WTC11 (cell line): ENCODE results near the gene CTIF. TPM values are rescaled to one million over a fixed set of nuclear protein-coding genes. Genes with fewer than 3 reads are reported as not detected.

Experiments used
- ATAC-seq: fragments of 200-7000 bp; cut with Tn5 transposase; 2 replicates; pipeline ENCODE4 v1.10.0; 2021; ENCODE audit warnings: mild to moderate bottlenecking, moderate library complexity
- CTCF ChIA-PET: fragments of 300-600 bp; sonication (Branson Sonifier 250); formaldehyde crosslinking; loops from one replicate; lab custom pipeline; 2021; ENCODE audit warnings: antibody characterized with exemption; lab: Charles Lee
- POLR2A ChIA-PET: fragments of 350-600 bp; sonication (Branson Sonifier 250); formaldehyde crosslinking; loops from one replicate; lab custom pipeline; 2021; ENCODE audit warnings: antibody characterized with exemption; lab: Charles Lee
- DNase-seq: peaks from one replicate; pipeline ENCODE4 v3.0.0; 2021; ENCODE audit warnings: low spot score
- H3K27ac Mint-ChIP-seq: 2 replicates; pipeline ENCODE4 v1.8.0; 2021; ENCODE audit warnings: mixed read lengths
- H3K27me3 Mint-ChIP-seq: 2 replicates; pipeline ENCODE4 v1.8.0; 2021; ENCODE audit warnings: low read depth, mild to moderate bottlenecking, moderate library complexity, mixed read lengths
- H3K36me3 Mint-ChIP-seq: 2 replicates; pipeline ENCODE4 v1.8.0; 2021; ENCODE audit warnings: mixed read lengths
- H3K4me1 Mint-ChIP-seq: 2 replicates; pipeline ENCODE4 v1.8.0; 2022; ENCODE audit warnings: mixed read lengths
- H3K4me3 Mint-ChIP-seq: 2 replicates; pipeline ENCODE4 v1.8.0; 2021; ENCODE audit warnings: mild to moderate bottlenecking, moderate library complexity, mixed read lengths
- H3K9me3 Mint-ChIP-seq: 2 replicates; pipeline ENCODE4 v1.8.0; 2021; ENCODE audit warnings: mixed read lengths
- ARID4B ChIP-seq: sonication (generic); formaldehyde crosslinking; IDR thresholded peaks from 2 replicates; pipeline ENCODE4 v1.8.0; 2023; ENCODE audit warnings: missing genetic modification reagents, mild to moderate bottlenecking, borderline replicate concordance
- E2F1 ChIP-seq: sonication (generic); formaldehyde crosslinking; IDR thresholded peaks from 2 replicates; pipeline ENCODE4 v1.8.0; 2022; ENCODE audit warnings: mild to moderate bottlenecking, missing genetic modification reagents
- FOXJ3 ChIP-seq: sonication (generic); formaldehyde crosslinking; IDR thresholded peaks from 2 replicates; pipeline ENCODE4 v1.9.0; 2021; ENCODE audit warnings: missing genetic modification reagents, mild to moderate bottlenecking, borderline replicate concordance
- JUN ChIP-seq: sonication (generic); formaldehyde crosslinking; IDR thresholded peaks from 2 replicates; pipeline ENCODE4 v1.8.0; 2023; ENCODE audit warnings: mild to moderate bottlenecking, missing genetic modification reagents
- NFE2L1 ChIP-seq: sonication (generic); formaldehyde crosslinking; IDR thresholded peaks from 2 replicates; pipeline ENCODE4 v1.8.1; 2023; ENCODE audit warnings: missing genetic modification reagents
- NR1H2 ChIP-seq: sonication (generic); formaldehyde crosslinking; IDR thresholded peaks from 2 replicates; pipeline ENCODE4 v1.9.0; 2021; ENCODE audit warnings: mild to moderate bottlenecking, moderate library complexity, missing genetic modification reagents
- PRRX2 ChIP-seq: fragments of 250-450 bp; sonication (Bioruptor Pico); IDR thresholded peaks from 2 replicates; pipeline ENCODE4 v1.8.0; 2021; ENCODE audit warnings: mild to moderate bottlenecking
- RELA ChIP-seq: sonication (generic); formaldehyde crosslinking; IDR thresholded peaks from 2 replicates; pipeline ENCODE4 v1.8.1; 2022; ENCODE audit warnings: missing genetic modification reagents, mild to moderate bottlenecking, borderline replicate concordance
- SMAD4 ChIP-seq: sonication (generic); formaldehyde crosslinking; IDR thresholded peaks from 2 replicates; pipeline ENCODE4 v1.8.0; 2022; ENCODE audit warnings: mild to moderate bottlenecking, missing genetic modification reagents
- SOX15 ChIP-seq: fragments of 250-450 bp; sonication (Bioruptor Pico); IDR thresholded peaks from 2 replicates; pipeline ENCODE4 v1.9.0; 2021; ENCODE audit warnings: mild to moderate bottlenecking
- USF2 ChIP-seq: sonication (generic); formaldehyde crosslinking; IDR thresholded peaks from 2 replicates; pipeline ENCODE4 v1.8.1; 2023; ENCODE audit warnings: mild to moderate bottlenecking, missing genetic modification reagents, moderate library complexity
- ZNF416 ChIP-seq: fragments of 250-450 bp; sonication (Bioruptor Pico); IDR thresholded peaks from 2 replicates; pipeline ENCODE4 v1.9.0; 2021; ENCODE audit warnings: mild to moderate bottlenecking, inconsistent platforms
- total RNA-seq: library from RNA; stranded (reverse); gene quantifications from 3 replicates; pipeline ENCODE4 v1.2.3, GENCODE V29; 2021

The CTIF gene
- total RNA-seq, 1 experiment from 2014 or later: 28.5 TPM

- Mint-ChIP-seq H3K4me3 (no peak overlapping the region), H3K27ac (no peak overlapping the region), H3K27me3 (no peaks in the 10 kb centered on the region), H3K9me3 (no peaks in the 10 kb centered on the region), H3K36me3 (no peaks in the 10 kb centered on the region), H3K4me1 (no peaks in the 10 kb centered on the region)
- POLR2A ChIA-PET: no interaction called here
- no peak for ATAC-seq
- CTCF ChIA-PET: no interaction called here
- no peak for DNase-seq
- TF ChIP-seq NR1H2 (CRISPR knock-in tag): no peak
- TF ChIP-seq E2F1 (CRISPR knock-in tag): no peak
Measured at GRCh38 chr18:48813833-48814489, 275.1 kb downstream of the CTIF start.

- no peak overlapping the region for H3K27ac Mint-ChIP-seq
- CTCF ChIA-PET: no interaction called here
- POLR2A ChIA-PET: no interaction called here
- H3K4me1 Mint-ChIP-seq: no peaks in the 10 kb centered on the region
- H3K27me3 Mint-ChIP-seq: no peaks in the 10 kb centered on the region
- H3K36me3 Mint-ChIP-seq: no peaks in the 10 kb centered on the region
- DNase-seq (no peak), ATAC-seq (no peak)
- H3K9me3 Mint-ChIP-seq: no peaks in the 10 kb centered on the region
- no peak overlapping the region for H3K4me3 Mint-ChIP-seq
- no peak for TF ChIP-seq FOXJ3 (CRISPR knock-in tag)
- TF ChIP-seq JUN (CRISPR knock-in tag): no peak
- no peak for TF ChIP-seq ARID4B
- no peak for TF ChIP-seq RELA (CRISPR knock-in tag)
Measured at GRCh38 chr18:48814490-48815178, 275.8 kb downstream of the CTIF start.

- H3K27me3 Mint-ChIP-seq: no peaks in the 10 kb centered on the region
- POLR2A ChIA-PET: no interaction called here
- no peak for DNase-seq
- no peak overlapping the region for H3K4me3 Mint-ChIP-seq
- H3K9me3 Mint-ChIP-seq: no peaks in the 10 kb centered on the region
- H3K4me1 Mint-ChIP-seq: no peaks in the 10 kb centered on the region
- TF ChIP-seq NFE2L1 (CRISPR knock-in tag): no peak
- TF ChIP-seq, all 79 proteins: peak for 0
- Mint-ChIP-seq H3K27ac (no peak overlapping the region), H3K36me3 (no peaks in the 10 kb centered on the region)
- CTCF ChIA-PET: no interaction called here
- no peak for ATAC-seq
Measured at GRCh38 chr18:48815179-48815515, 276.3 kb downstream of the CTIF start.

- CTCF ChIA-PET: no interaction called here
- Mint-ChIP-seq H3K36me3 (no peaks in the 10 kb centered on the region), H3K27me3 (no peaks in the 10 kb centered on the region), H3K4me3 (no peak overlapping the region), H3K4me1 (no peaks in the 10 kb centered on the region)
- POLR2A ChIA-PET: no interaction called here
- peak; percentile 4 for DNase-seq
- TF ChIP-seq ZNF416 (no peak), PRRX2 (no peak), E2F1 (CRISPR knock-in tag) (no peak), USF2 (CRISPR knock-in tag) (no peak), SMAD4 (CRISPR knock-in tag) (no peak), SOX15 (CRISPR knock-in tag) (no peak)
- TF ChIP-seq, all 79 proteins: peak for 0
- H3K9me3 Mint-ChIP-seq: no peaks in the 10 kb centered on the region
- H3K27ac Mint-ChIP-seq: no peak overlapping the region
- no peak for ATAC-seq
Measured at GRCh38 chr18:48815581-48816324, 276.9 kb downstream of the CTIF start.
